Measurements from ENCODE around the gene ANO8. TPM values are rescaled to one million over a fixed set of nuclear protein-coding genes. Genes with fewer than 3 reads are reported as not detected.
A peak's percentile ranks its signal among the peaks of the same experiment; 100 is the strongest.

Gene ANO8
- total and polyA plus RNA-seq, 2 of the 13 experiments (the other 11 are each of a cell fraction or from before 2014, with no cell fraction given) = 1.8 to 3.5 TPM

GRCh38 chr19:17337675-17338432 is 3.2 kb upstream of the ANO8 start (continued):
- TF ChIP-seq, protein P1, sequence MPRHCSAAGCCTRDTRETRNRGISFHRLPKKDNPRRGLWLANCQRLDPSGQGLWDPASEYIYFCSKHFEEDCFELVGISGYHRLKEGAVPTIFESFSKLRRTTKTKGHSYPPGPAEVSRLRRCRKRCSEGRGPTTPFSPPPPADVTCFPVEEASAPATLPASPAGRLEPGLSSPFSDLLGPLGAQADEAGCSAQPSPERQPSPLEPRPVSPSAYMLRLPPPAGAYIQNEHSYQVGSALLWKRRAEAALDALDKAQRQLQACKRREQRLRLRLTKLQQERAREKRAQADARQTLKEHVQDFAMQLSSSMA (CRISPR knock-in tag; IDR thresholded peaks at IDR 0.05) = no peak
- TF ChIP-seq ZFP91 (CRISPR knock-in tag; IDR thresholded peaks at IDR 0.05; ENCODE audit: borderline replicate concordance) (no peak; the same call in 1 of the 2 replicates), ZFP1 (CRISPR knock-in tag; IDR thresholded peaks at IDR 0.05) (no peak), ZNF260 (CRISPR knock-in tag; IDR thresholded peaks at IDR 0.05; ENCODE audit: borderline replicate concordance, low read depth) (no peak), ZNF331 (CRISPR knock-in tag; IDR thresholded peaks at IDR 0.05) (0 out of 2 replicates have a peak, but pooled peaks have one; percentile 29), RNF219 (CRISPR knock-in tag; IDR thresholded peaks at IDR 0.05) (no peak), ZBTB34 (CRISPR knock-in tag; IDR thresholded peaks at IDR 0.05) (no peak), TP53 (CRISPR knock-in tag; conservative IDR thresholded peaks at IDR 0.05) (peak; percentile 56; the same call in 1 of the 2 replicates), ZNF768 (CRISPR knock-in tag; IDR thresholded peaks at IDR 0.05) (no peak), SMAD3 (CRISPR knock-in tag; IDR thresholded peaks at IDR 0.05) (no peak), YEATS4 (CRISPR knock-in tag; IDR thresholded peaks at IDR 0.05; ENCODE audit: borderline replicate concordance) (peak; percentile 17; the same call in 1 of the 2 replicates), KDM5A (IDR thresholded peaks at IDR 0.05; ENCODE audit: borderline replicate concordance, low read length) (no peak), CREBL2 (CRISPR knock-in tag; IDR thresholded peaks at IDR 0.05; ENCODE audit: borderline replicate concordance) (no peak), ZNF501 (CRISPR knock-in tag; IDR thresholded peaks at IDR 0.05) (no peak), SRY (CRISPR knock-in tag; IDR thresholded peaks at IDR 0.05) (no peak), TEAD3 (CRISPR knock-in tag; optimal IDR thresholded peaks at IDR 0.05; ENCODE audit: borderline replicate concordance) (no peak), JUNB (CRISPR knock-in tag; IDR thresholded peaks at IDR 0.05; ENCODE audit: borderline replicate concordance) (no peak), RAD51 (IDR thresholded peaks at IDR 0.05; ENCODE audit: borderline replicate concordance) (no peak)
- TF ChIP-seq, protein P2, sequence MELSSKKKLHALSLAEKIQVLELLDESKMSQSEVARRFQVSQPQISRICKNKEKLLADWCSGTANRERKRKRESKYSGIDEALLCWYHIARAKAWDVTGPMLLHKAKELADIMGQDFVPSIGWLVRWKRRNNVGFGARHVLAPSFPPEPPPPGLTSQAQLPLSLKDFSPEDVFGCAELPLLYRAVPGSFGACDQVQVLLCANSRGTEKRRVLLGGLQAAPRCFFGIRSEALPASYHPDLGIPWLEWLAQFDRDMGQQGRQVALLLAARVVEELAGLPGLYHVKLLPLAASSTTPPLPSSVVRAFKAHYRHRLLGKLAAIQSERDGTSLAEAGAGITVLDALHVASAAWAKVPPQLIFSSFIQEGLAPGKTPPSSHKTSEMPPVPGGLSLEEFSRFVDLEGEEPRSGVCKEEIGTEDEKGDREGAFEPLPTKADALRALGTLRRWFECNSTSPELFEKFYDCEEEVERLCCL (CRISPR knock-in tag; IDR thresholded peaks at IDR 0.05; ENCODE audit: borderline replicate concordance) = no peak
- TF ChIP-seq, protein P3, sequence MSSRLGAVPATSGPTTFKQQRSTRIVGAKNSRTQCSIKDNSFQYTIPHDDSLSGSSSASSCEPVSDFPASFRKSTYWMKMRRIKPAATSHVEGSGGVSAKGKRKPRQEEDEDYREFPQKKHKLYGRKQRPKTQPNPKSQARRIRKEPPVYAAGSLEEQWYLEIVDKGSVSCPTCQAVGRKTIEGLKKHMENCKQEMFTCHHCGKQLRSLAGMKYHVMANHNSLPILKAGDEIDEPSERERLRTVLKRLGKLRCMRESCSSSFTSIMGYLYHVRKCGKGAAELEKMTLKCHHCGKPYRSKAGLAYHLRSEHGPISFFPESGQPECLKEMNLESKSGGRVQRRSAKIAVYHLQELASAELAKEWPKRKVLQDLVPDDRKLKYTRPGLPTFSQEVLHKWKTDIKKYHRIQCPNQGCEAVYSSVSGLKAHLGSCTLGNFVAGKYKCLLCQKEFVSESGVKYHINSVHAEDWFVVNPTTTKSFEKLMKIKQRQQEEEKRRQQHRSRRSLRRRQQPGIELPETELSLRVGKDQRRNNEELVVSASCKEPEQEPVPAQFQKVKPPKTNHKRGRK (CRISPR knock-in tag; IDR thresholded peaks at IDR 0.05) = no peak
